Left ventricle myocardium inferior (tissue), 1 donor: ENCODE data around the gene ZFTA. TPM values are rescaled to one million over a fixed set of nuclear protein-coding genes. Genes with fewer than 3 reads are reported as not detected.
A peak's percentile ranks its signal among the peaks of the same experiment; 100 is the strongest.

Experiments
- DNase-seq: peaks from one replicate; pipeline ENCODE4 v3.0.0-alpha.2; 2020
- H3K27ac ChIP-seq: fragments of 200-600 bp; replicated peaks from 2 replicates; pipeline ENCODE4 v1.8.0; 2021
- H3K27me3 ChIP-seq: fragments of 200-600 bp; 2 replicates; pipeline ENCODE4 v1.8.0; 2021; ENCODE audit warnings: low read depth
- H3K36me3 ChIP-seq: fragments of 200-600 bp; 2 replicates; pipeline ENCODE4 v1.8.0; 2021
- H3K4me1 ChIP-seq: fragments of 200-600 bp; 2 replicates; pipeline ENCODE4 v1.8.0; 2021
- H3K4me3 ChIP-seq: fragments of 200-600 bp; 2 replicates; pipeline ENCODE4 v1.8.0; 2021; ENCODE audit warnings: mild to moderate bottlenecking, moderate library complexity
- H3K9me3 ChIP-seq: fragments of 200-600 bp; replicated peaks from 2 replicates; pipeline ENCODE4 v1.8.0; 2021
- intact Hi-C: fragments of 100-400 bp; cut with micrococcal nuclease; formaldehyde crosslinking; loops from one replicate; pipeline ENCODE4 v1.11.0; 2022
- total RNA-seq: library from RNA; stranded (reverse); fragmentation: NEBNext Ultra II Directional; extraction: Animal tissue kit (Norgen Biotek cat#: 25700); gene quantifications from one replicate; pipeline ENCODE4 v1.2.1, GENCODE V29; 2021
- TF ChIP-seq, protein P1 (sequence below): fragments of 200-600 bp; IDR thresholded peaks from 2 replicates; pipeline ENCODE4 v1.8.0; 2021; ENCODE audit warnings: antibody characterized with exemption, mild to moderate bottlenecking, borderline replicate concordance
- donor health status: DM: no; HTN: yes; CAD: no; lungs with severe emphysema.

ZFTA gene
- total RNA-seq, 1 donor from 2014 or later: 11.5 TPM

DNA sequence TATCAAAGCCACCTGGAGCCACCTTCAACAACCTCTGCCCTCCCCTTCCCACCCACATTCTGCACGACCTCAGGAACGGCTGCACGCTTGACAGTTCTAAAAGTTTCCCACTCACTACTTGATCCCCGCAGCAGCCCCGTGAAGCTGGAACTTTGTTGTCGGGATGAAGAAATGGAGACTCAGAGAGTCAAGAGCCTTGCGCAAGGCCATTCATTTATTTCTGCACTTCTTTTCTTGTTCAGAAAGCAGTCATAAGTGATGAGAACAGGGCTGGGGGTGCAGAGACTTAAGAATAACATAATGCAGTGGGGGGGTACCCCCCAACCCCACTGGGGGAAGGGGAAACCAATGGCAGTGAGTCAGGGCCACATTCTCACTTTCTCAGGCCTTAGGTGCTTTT lies 2.2 kb upstream of the ZFTA start:
- no peaks in the 10 kb centered on the region for H3K36me3 ChIP-seq
- H3K27me3 ChIP-seq: no peaks in the 10 kb centered on the region
- H3K27ac ChIP-seq: peak overlapping the region; percentile 91
- no peaks in the 10 kb centered on the region for H3K9me3 ChIP-seq
- no peak overlapping the region for H3K4me3 ChIP-seq
- H3K4me1 ChIP-seq: peaks cover 41% of the 10 kb centered on the region
- DNase-seq: no peak
- intact Hi-C loops: no loop called here
- TF ChIP-seq, protein P1, sequence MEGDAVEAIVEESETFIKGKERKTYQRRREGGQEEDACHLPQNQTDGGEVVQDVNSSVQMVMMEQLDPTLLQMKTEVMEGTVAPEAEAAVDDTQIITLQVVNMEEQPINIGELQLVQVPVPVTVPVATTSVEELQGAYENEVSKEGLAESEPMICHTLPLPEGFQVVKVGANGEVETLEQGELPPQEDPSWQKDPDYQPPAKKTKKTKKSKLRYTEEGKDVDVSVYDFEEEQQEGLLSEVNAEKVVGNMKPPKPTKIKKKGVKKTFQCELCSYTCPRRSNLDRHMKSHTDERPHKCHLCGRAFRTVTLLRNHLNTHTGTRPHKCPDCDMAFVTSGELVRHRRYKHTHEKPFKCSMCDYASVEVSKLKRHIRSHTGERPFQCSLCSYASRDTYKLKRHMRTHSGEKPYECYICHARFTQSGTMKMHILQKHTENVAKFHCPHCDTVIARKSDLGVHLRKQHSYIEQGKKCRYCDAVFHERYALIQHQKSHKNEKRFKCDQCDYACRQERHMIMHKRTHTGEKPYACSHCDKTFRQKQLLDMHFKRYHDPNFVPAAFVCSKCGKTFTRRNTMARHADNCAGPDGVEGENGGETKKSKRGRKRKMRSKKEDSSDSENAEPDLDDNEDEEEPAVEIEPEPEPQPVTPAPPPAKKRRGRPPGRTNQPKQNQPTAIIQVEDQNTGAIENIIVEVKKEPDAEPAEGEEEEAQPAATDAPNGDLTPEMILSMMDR: no peak

DNA sequence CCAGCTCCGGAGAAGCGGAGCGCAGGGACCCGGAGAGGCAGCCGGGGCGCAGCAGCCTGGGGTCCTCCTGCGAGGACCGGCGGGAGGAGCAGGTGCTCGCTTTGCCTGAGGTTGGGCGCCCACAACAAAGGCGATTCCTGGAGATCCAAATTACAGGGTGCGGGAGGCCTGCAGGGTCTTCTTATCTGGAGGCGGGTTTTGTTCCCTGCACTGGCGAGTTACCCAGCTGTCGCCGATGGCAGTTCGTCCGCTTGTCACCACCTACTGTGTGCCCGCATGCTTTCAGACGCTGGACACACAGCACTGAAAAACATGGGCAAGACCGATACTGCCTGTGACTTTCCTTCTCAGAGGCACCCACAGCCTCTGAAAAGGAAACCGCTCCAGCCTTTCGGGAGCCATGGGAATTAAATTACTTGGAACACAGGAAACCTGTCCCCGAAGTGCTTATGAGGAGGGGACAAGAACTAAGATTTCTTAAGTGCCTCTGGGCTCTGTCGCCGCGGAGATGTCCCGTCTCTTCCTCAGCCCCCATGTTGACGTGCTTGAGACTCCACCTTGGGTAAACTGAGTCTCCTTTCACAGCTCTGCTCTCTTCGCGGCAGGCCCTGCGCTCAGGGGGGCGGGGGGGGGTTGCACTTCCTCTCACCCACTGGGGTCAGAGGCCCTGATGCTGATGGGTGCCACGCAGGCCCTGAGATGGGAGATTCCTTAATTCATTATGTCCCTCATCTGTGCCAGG lies 1.3 kb upstream of the ZFTA start:
- peak overlapping the region; percentile 91 for H3K27ac ChIP-seq
- H3K27me3 ChIP-seq: no peaks in the 10 kb centered on the region
- TF ChIP-seq, protein P1: no peak
- H3K36me3 ChIP-seq: no peaks in the 10 kb centered on the region
- no peak for DNase-seq
- intact Hi-C loops: no loop called here
- peak overlapping the region; percentile 95 for H3K4me3 ChIP-seq
- peaks cover 49% of the 10 kb centered on the region for H3K4me1 ChIP-seq
- no peaks in the 10 kb centered on the region for H3K9me3 ChIP-seq

DNA sequence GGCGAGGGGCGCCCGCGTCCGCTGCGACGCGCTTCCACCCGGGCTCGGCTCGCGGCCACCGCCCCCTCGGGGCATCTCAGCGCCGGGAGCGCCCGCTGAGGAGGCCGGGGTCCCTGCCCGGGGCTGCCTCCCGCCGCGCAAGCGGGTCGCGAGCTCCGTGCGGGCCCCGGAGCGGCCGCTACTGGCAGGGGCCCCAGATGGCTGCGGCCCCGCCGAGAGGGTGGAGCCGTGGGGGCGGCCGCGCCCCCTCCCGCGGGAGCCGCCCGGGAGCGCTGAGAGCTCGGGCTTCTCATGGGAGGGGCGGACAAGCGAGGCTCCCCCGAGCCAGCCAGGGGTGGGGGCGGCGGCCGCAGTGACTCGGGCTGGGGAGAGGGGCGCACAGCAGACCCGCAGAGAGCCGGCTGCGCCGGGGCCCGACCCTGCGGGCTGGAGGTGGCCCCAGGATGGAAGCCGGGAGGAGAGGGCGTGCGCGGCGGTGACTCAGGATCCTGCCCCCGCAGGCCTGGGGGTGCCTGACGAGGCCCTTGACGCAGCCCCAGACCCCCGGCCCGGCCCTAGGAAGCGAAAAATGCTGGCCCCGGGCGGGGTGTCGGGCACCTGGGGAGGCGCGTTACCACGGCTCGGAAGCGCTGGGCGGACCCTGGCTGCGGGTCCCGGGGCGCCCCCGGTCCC lies 603 bp upstream of the ZFTA start:
- intact Hi-C loops: no loop called here
- no peaks in the 10 kb centered on the region for H3K36me3 ChIP-seq
- TF ChIP-seq, protein P1: no peak
- peak overlapping the region; percentile 91 for H3K27ac ChIP-seq
- H3K4me3 ChIP-seq: peak overlapping the region; percentile 95
- no peaks in the 10 kb centered on the region for H3K9me3 ChIP-seq
- DNase-seq: peak; percentile 51
- no peaks in the 10 kb centered on the region for H3K27me3 ChIP-seq
- peaks cover 55% of the 10 kb centered on the region for H3K4me1 ChIP-seq

DNA sequence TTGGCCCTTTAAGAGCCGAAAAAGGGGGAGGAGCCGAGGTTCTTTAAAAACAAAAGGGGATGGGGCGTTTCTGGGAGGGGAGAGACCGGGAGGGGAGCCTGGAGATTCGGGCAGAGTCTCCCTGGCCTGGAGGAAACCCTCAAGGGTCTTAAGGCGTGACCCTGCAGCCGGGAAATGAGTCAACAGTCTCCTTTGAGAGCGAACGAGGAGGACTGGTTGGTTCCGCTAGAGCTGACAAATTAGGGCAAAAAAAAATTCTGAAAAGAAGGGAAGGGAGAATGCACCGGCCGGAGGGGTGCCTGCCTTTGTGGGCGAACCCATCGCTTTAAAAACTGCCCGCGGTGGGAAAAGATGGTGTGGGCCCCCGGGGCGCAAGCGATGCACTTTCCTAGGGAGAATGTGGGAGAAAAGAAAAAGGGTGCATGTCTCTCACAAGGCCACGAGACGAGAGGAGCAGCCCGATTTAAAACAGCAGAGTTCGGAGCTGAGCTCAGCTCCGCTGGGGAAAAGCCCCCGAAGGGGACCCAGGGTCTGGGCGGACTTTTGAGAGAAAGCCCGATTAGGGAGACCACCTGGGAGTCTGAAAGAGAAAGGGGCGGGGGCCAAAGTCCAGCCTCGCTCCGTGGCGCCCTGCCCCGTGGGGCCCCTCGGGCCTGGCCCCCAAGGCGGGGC lies 874 bp downstream of the ZFTA start:
- Histone ChIP-seq H3K36me3 (no peaks in the 10 kb centered on the region), H3K27me3 (no peaks in the 10 kb centered on the region), H3K9me3 (no peaks in the 10 kb centered on the region), H3K4me3 (peak overlapping the region; percentile 95), H3K4me1 (peaks cover 66% of the 10 kb centered on the region), H3K27ac (peak overlapping the region; percentile 91)
- intact Hi-C loops: no loop called here
- DNase-seq: peak; percentile 63
- TF ChIP-seq, protein P1: no peak

DNA sequence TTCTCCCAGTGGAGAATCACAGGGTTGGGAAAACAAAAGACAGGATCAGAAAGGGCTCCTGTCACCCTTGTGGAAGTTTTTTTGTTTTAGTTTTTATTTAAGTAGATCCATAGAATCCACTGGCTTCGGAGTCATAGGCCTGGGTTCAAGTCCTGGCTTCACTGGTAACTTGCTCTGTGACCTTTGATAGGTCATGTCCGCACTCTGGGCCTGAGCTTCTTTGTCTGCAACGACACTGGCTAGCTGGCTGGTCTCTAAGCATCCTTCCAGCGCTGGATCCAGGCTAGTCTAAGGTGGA lies 1.4 kb downstream of the ZFTA start:
- Histone ChIP-seq H3K36me3 (no peaks in the 10 kb centered on the region), H3K4me3 (peak overlapping the region; percentile 95), H3K27me3 (no peaks in the 10 kb centered on the region), H3K27ac (peak overlapping the region; percentile 91), H3K9me3 (no peaks in the 10 kb centered on the region), H3K4me1 (peaks cover 71% of the 10 kb centered on the region)
- TF ChIP-seq, protein P1: no peak
- DNase-seq: no peak
- intact Hi-C loops: no loop called here
